Left hindlimb (tissue), 1 donor: ENCODE data around the gene RBMY1J.
"Not testable (repeated sequence)": the region's sequence is repeated elsewhere in the genome, so short reads cannot be mapped to it uniquely, and the experiment has no call there.

ENCODE experiments used
- DNase-seq: peaks from one replicate; pipeline ENCODE4 v3.0.0-alpha.2; 2018

The RBMY1J gene

GRCh38 chrY:22403110-22403509, at the start of gene RBMY1J:
TSS of gene RBMY1J (plus strand) at chrY:22403410. CDS start at chrY:22405448, 2,038 bp downstream.
- not testable (repeated sequence) for DNase-seq

- no peak for DNase-seq
Measured at GRCh38 chrY:22367416-22367815, 35.8 kb upstream of the RBMY1J start.

- DNase-seq, result no peak
Measured at GRCh38 chrY:22370623-22371022, 32.6 kb upstream of the RBMY1J start.

- no peak for DNase-seq
Measured at GRCh38 chrY:22373494-22373893, 29.7 kb upstream of the RBMY1J start.

GRCh38 chrY:22444718-22445396, 41.6 kb downstream of the RBMY1J start:
- DNase-seq, result not testable (repeated sequence)

GRCh38 chrY:22455522-22455921, 52.3 kb downstream of the RBMY1J start:
- DNase-seq, result not testable (repeated sequence)

- not testable (repeated sequence) for DNase-seq
Measured at GRCh38 chrY:22461962-22462361, 58.8 kb downstream of the RBMY1J start.
